Erythroblast (primary cell): ENCODE data around the gene NFATC1.
A peak's percentile ranks its signal among the peaks of the same experiment; 100 is the strongest.

ENCODE experiments used
- GATA1 ChIP-seq: IDR thresholded peaks from 2 replicates; pipeline ENCODE4 v1.6.1; 2011; ENCODE audit warnings: low read depth, mild to moderate bottlenecking, control low read depth, low read length, moderate library complexity
- POLR2A ChIP-seq: IDR thresholded peaks from 2 replicates; pipeline ENCODE4 v1.6.1; 2011; ENCODE audit warnings: mild to moderate bottlenecking, low read length

DNA sequence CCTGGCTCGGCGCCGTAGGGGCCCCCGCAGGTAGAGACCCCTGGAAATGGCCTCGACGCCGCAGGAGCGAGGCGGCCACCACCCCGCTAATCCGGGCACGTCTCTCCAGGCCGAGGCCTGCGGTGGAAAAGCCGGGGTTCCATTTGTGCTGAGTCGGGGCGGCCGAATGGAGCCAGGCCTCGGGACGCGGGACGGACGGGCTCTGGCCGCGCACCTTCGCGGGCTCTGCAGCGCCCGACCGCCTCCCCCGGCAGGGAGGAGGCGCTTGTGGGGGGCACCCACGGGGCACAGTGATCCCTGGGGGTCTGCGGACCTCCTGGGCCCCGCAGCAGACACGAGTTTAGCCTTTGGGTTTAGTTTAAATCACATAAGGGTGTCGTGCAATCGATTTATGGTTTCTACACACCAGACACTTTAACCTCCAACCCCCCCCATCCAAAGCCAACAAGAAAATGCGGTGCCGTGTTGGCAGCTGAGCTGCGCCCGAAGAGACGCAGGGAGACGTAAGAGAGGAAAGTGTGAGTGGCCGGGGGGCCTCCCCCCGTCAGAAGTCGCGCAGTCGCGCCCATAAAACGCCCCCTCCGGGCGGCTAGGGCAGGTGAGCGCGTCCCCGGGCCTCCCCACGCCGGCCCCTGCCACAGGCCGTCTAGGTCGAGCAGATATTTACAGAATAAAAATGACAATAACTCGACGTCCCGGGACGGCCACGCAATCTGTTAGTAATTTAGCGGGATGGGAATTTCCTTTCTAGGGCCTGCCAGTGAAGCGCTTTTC is 1.0 kb upstream of the NFATC1 start:
- TF ChIP-seq POLR2A (peak; percentile 31), GATA1 (no peak)
